DMS53 (cell line): ENCODE data around the gene GPR153.

ENCODE experiments used
- DNase-seq: peaks from one replicate; lab custom pipeline; 2025; lab: John Stamatoyannopoulos, UW

GPR153 gene

DNA sequence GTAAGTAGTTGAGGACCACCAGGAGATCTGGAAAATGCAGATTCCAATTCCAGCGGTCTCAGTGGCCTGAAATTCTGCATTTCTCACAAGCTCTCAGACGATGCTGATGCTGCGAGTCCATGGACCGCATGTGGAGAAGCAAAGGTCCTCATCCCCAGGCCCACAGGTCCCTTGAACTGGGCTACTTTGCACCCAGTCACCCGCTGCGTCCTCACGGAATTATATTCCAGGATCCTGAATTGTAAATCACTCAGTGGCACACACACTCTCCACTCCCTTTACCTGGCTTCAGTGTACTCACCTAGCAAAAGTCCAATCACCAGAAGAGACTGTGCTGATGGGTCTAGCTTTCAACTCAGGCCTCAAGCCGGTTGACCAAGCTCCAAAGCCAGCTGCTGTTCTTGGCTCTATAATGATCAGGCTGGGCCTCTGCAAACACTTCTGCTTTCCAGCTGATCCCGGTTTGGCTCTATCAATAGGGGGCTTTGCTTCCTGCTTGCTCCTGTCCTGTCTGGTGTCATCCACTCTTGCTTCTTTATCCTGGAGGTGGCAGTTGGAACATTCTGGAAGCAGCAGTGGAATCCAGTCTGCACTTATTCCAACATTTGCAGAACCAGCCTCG, 60.6 kb downstream of the GPR153 start:
- DNase-seq, result peak; percentile 51

DNA sequence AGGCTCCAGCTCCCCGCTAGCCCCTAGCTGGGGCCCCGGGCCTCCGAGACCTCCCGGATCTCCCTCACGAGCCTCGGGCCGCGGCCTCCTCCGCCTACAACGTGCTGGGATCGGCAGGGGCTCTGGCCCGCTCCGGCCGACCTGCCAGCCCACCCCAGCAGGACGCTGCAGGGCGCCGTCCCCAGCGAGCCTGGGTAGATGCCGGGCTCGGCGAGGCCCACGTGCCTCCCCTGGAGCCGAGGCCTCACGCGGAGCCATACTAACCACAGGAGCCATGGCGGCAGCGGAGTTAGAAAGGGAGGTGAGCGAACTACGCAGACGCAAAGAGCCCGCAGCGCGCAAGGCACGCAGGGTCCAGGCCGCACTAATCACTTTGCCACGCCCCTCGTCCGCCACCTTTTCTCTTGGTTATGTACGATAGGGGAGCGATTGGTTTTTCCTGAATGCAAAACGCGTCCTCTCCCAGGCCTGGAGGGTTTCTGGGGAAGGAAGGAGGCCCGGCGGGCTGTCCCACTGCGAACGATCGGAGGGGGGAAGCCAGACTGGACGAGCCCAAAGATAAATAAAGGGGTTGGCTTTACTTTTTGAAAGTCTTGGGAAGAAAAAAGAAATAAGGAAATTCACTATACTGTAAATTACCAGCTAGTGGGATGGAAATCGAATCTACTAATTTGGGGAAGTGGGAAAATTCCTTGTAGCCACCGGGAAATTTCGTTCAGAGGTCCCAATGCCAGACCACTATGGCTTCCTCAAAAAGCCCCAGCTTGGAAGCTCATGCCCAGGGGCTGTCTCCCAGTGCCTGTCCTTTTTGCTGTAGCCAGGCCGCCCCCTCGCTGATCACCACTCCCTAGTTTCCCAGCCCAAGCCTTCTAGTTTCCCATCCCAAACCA, 61.4 kb downstream of the GPR153 start, which contains the start of gene RPL22:
Gene RPL22, minus strand, starts transcription at position 298 of the 890 bp plus-strand sequence. Its CDS starts 22 bp downstream, at position 276.
- peak; percentile 100 for DNase-seq

DNA sequence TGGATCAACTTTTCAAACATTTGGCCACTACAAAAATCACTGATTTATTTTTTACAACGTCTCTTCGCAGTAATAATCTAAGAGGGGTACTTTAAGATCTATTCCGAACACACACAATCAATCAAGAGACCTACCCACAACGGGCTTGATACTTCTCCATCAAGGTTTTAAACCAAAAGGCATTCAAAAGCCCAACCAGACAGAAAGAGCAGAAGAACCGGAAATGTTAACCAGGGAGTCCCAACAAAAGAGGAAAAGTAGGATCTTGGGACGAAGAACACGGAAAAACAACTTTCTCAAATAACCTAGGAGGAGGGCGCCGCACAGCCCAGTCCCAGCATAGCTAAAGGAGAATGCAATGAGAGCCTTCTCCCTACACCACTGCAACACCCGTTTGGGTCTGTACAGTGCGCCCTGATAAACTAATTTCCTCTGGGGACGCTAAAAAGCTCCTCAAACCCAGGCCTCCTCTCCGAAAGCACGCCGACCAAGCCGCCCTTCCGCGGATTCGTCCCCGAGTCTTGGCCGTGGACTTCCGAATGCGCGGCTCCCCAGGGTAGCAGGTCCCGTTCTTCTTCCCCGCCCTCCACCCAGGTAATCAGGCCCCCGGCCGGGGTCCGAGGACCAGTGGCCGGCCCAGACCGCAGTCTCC, 62.1 kb downstream of the GPR153 start:
- DNase-seq, result peak; percentile 62

GRCh38 chr1:6197746-6198427, 63.0 kb downstream of the GPR153 start:
- DNase-seq, result no peak
